ENCODE measurements around the gene CNGB1.

CNGB1 gene

DNA sequence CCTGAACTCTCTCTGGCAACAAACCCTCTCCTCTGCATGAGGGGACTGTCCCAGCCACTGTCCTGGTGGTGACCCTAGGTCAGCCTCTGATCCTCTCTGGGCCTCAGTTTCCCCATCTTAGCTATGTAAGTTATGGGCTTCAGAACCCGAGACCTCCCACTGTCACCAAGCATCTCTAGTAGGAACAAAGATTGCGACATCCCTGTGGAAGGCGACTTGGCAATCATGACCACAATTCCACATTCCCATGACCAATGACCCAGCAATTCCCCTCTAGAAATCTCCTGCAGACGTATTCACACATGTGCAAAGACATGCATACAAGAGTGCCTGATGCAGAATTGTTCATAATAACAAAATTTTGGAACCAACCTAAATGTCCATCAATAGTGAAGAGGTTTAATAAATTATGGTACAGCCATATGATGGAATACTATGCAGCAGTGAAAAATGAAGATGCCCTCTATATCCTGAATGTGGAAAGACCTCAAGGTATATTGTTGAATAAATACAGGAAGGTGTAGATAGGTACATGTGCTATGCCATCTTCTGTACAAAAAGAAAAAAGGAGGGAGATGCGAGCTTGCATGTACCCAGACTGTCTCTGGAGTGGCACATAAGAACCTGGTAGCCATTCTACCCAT, 21.2 kb downstream of the CNGB1 start:
- no peak overlapping the region for H3K18ac ChIP-seq (ENCODE audit: low read length)
- H3K4me2 ChIP-seq (ENCODE audit: low read length) = no peak overlapping the region
- no peak overlapping the region for H3K4ac ChIP-seq (ENCODE audit: low read depth, low read length)
- no peak overlapping the region for H3K23ac ChIP-seq (ENCODE audit: low read length)
- no CpG with 5 or more reads among the region's 5 CpGs for WGBS (ENCODE audit: extremely low coverage, insufficient coverage, insufficient read length)
- H3K79me2 ChIP-seq (ENCODE audit: control insufficient read depth, insufficient read depth, low read length, poor library complexity) = no peaks in the 10 kb centered on the region
- H2AFZ ChIP-seq (ENCODE audit: insufficient read depth, low read length, poor library complexity) = no peak overlapping the region
- H4K12ac ChIP-seq (ENCODE audit: low read depth, low read length) = no peak overlapping the region
- no peak overlapping the region for H3K9ac ChIP-seq (ENCODE audit: low read length)
- H3K27me3 ChIP-seq (ENCODE audit: insufficient read depth, low read length) = no peaks in the 10 kb centered on the region
- H3K4me3 ChIP-seq (ENCODE audit: low read depth, low read length) = no peak overlapping the region
- no peak overlapping the region for H4K91ac ChIP-seq (ENCODE audit: low read depth, low read length)
- H3K14ac ChIP-seq (ENCODE audit: low read length) = no peak overlapping the region
- H3K27ac ChIP-seq (ENCODE audit: low read depth, low read length) = no peak overlapping the region
- H4K8ac ChIP-seq (ENCODE audit: low read depth, low read length) = no peak overlapping the region
- no peak overlapping the region for H2BK12ac ChIP-seq (ENCODE audit: low read length)
- no peaks in the 10 kb centered on the region for H3K9me3 ChIP-seq (ENCODE audit: insufficient read depth, low read depth, low read length)
- no peak overlapping the region for H2BK5ac ChIP-seq (ENCODE audit: low read depth, low read length, poor library complexity)
- no peak overlapping the region for H2BK120ac ChIP-seq (ENCODE audit: insufficient read depth, low read length, poor library complexity)
- H3K36me3 ChIP-seq (ENCODE audit: control insufficient read depth in 1 of 2, insufficient read depth in 2 of 2, low read length in 2 of 2) = no peaks in the 10 kb centered on the region
- DNase-seq = peak; percentile 60 to 85
- no peaks in the 10 kb centered on the region for H3K4me1 ChIP-seq (ENCODE audit: control insufficient read depth in 1 of 2, insufficient read depth in 2 of 2, low read length in 2 of 2)
- H2AK5ac ChIP-seq (ENCODE audit: low read length) = no peak overlapping the region
- no peaks in the 10 kb centered on the region for H3K79me1 ChIP-seq (ENCODE audit: low read length)

DNA sequence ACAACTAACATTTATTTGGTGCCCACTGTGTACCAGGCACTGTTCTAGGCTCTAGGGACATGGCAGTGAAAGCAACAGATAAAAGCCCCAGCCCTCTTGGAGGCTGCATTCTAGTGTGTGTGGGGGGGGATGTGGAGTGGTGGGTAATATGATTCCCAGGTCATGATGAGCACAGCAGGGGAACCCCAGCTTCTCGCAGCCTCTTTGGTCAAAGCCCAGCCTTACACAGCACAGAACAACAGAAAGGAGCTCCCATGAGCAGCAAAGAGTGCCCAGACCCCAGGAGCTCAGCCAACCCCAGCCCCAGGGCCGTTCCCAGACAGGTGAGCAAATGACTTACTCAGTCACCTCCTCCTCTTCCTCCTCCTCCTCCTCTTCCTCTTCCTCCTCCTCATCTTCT, 21.9 kb downstream of the CNGB1 start:
- WGBS (ENCODE audit: extremely low coverage, insufficient coverage, insufficient read length) = no CpG with 5 or more reads among the region's 2 CpGs
- no peak overlapping the region for H3K18ac ChIP-seq (ENCODE audit: low read length)
- H3K79me1 ChIP-seq (ENCODE audit: low read length) = no peaks in the 10 kb centered on the region

DNA sequence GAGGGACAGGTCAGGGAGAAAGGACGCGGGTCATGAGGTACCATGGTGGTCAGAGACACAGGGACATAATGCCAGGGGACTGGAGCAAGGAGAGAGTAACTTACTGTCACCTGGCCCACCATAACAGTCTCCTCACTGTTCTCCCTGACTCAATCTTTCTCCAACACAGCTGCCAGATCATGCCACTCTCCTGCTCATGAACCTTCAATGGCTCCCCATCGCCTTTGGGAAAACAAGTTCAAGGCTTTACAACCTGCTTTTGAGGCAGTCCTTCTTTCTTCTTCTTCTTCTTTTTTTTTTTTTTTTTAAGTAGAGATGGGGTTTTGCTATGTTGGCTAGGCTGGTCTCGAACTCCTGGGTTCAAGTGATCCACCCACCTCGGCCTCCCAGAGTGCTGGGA, 22.9 kb downstream of the CNGB1 start:
- Histone ChIP-seq H4K8ac (ENCODE audit: low read depth, low read length) (no peak overlapping the region), H3K14ac (ENCODE audit: low read length) (no peak overlapping the region), H2BK120ac (ENCODE audit: insufficient read depth, low read length, poor library complexity) (no peak overlapping the region), H2AK5ac (ENCODE audit: low read length) (no peak overlapping the region), H2AFZ (ENCODE audit: insufficient read depth, low read length, poor library complexity) (no peak overlapping the region), H3K79me1 (ENCODE audit: low read length) (no peaks in the 10 kb centered on the region), H3K36me3 (ENCODE audit: control insufficient read depth in 1 of 2, insufficient read depth in 2 of 2, low read length in 2 of 2) (no peaks in the 10 kb centered on the region), H3K27me3 (ENCODE audit: insufficient read depth, low read length) (no peaks in the 10 kb centered on the region), H3K9me3 (ENCODE audit: insufficient read depth, low read depth, low read length) (no peaks in the 10 kb centered on the region), H3K4ac (ENCODE audit: low read depth, low read length) (no peak overlapping the region), H4K91ac (ENCODE audit: low read depth, low read length) (no peak overlapping the region), H3K4me2 (ENCODE audit: low read length) (no peak overlapping the region), H3K4me3 (ENCODE audit: low read depth, low read length) (no peak overlapping the region), H2BK5ac (ENCODE audit: low read depth, low read length, poor library complexity) (no peak overlapping the region), H4K12ac (ENCODE audit: low read depth, low read length) (no peak overlapping the region), H2BK12ac (ENCODE audit: low read length) (no peak overlapping the region), H3K27ac (ENCODE audit: low read depth, low read length) (no peak overlapping the region), H3K18ac (ENCODE audit: low read length) (no peak overlapping the region), H3K23ac (ENCODE audit: low read length) (no peak overlapping the region), H3K79me2 (ENCODE audit: control insufficient read depth, insufficient read depth, low read length, poor library complexity) (no peaks in the 10 kb centered on the region), H3K9ac (ENCODE audit: low read length) (no peak overlapping the region), H3K4me1 (ENCODE audit: control insufficient read depth in 1 of 2, insufficient read depth in 2 of 2, low read length in 2 of 2) (no peaks in the 10 kb centered on the region)
- DNase-seq = no peak
- no CpG with 5 or more reads among the region's 5 CpGs for WGBS (ENCODE audit: extremely low coverage, insufficient coverage, insufficient read length)

More for the DNA sequence above, 21.9 kb downstream of the CNGB1 start:
- H2BK5ac ChIP-seq (ENCODE audit: low read depth, low read length, poor library complexity) = no peak overlapping the region
- no peak overlapping the region for H2AFZ ChIP-seq (ENCODE audit: insufficient read depth, low read length, poor library complexity)
- H3K14ac ChIP-seq (ENCODE audit: low read length) = no peak overlapping the region
- no peak overlapping the region for H3K4me3 ChIP-seq (ENCODE audit: low read depth, low read length)
- no peak overlapping the region for H4K12ac ChIP-seq (ENCODE audit: low read depth, low read length)
- no peak overlapping the region for H2BK120ac ChIP-seq (ENCODE audit: insufficient read depth, low read length, poor library complexity)
- H3K4me1 ChIP-seq (ENCODE audit: control insufficient read depth in 1 of 2, insufficient read depth in 2 of 2, low read length in 2 of 2) = no peaks in the 10 kb centered on the region
- no peaks in the 10 kb centered on the region for H3K79me2 ChIP-seq (ENCODE audit: control insufficient read depth, insufficient read depth, low read length, poor library complexity)
- H3K23ac ChIP-seq (ENCODE audit: low read length) = no peak overlapping the region
- no peak overlapping the region for H3K9ac ChIP-seq (ENCODE audit: low read length)
- no peak overlapping the region for H3K27ac ChIP-seq (ENCODE audit: low read depth, low read length)
- H4K91ac ChIP-seq (ENCODE audit: low read depth, low read length) = no peak overlapping the region
- no peaks in the 10 kb centered on the region for H3K27me3 ChIP-seq (ENCODE audit: insufficient read depth, low read length)
- no peak overlapping the region for H2BK12ac ChIP-seq (ENCODE audit: low read length)
- no peak for DNase-seq
- H3K36me3 ChIP-seq (ENCODE audit: control insufficient read depth in 1 of 2, insufficient read depth in 2 of 2, low read length in 2 of 2) = no peaks in the 10 kb centered on the region
- no peaks in the 10 kb centered on the region for H3K9me3 ChIP-seq (ENCODE audit: insufficient read depth, low read depth, low read length)
- no peak overlapping the region for H3K4me2 ChIP-seq (ENCODE audit: low read length)
- no peak overlapping the region for H2AK5ac ChIP-seq (ENCODE audit: low read length)
- no peak overlapping the region for H3K4ac ChIP-seq (ENCODE audit: low read depth, low read length)
- H4K8ac ChIP-seq (ENCODE audit: low read depth, low read length) = no peak overlapping the region

DNA sequence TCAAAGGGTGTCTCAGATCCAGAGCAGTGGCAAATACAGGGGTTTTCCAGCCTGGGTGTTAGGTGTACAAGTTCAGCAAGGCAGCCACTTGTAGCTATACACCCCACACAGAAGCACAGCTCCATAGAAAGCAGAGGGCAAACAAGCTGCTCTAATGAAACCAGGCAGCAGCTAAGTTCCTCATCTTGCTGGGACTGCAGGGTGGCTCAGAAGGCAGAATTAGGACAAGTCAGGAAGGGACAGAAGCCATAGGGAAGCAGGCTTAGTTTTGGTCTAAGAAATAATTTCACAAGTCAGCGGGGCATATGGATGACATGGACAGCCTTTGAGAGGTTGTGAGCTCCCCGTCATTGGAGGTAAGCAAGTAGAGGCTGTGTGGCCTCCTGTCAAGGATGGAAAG, 23.7 kb downstream of the CNGB1 start:
- H4K8ac ChIP-seq (ENCODE audit: low read depth, low read length) = no peak overlapping the region
- no peaks in the 10 kb centered on the region for H3K79me2 ChIP-seq (ENCODE audit: control insufficient read depth, insufficient read depth, low read length, poor library complexity)
- no peak overlapping the region for H2AFZ ChIP-seq (ENCODE audit: insufficient read depth, low read length, poor library complexity)
- no peak overlapping the region for H3K23ac ChIP-seq (ENCODE audit: low read length)
- H3K18ac ChIP-seq (ENCODE audit: low read length) = no peak overlapping the region
- H4K12ac ChIP-seq (ENCODE audit: low read depth, low read length) = no peak overlapping the region
- no peak overlapping the region for H3K14ac ChIP-seq (ENCODE audit: low read length)
- no peak overlapping the region for H3K4me2 ChIP-seq (ENCODE audit: low read length)
- no peak overlapping the region for H2BK5ac ChIP-seq (ENCODE audit: low read depth, low read length, poor library complexity)
- no CpG with 5 or more reads among the region's 2 CpGs for WGBS (ENCODE audit: extremely low coverage, insufficient coverage, insufficient read length)
- H3K79me1 ChIP-seq (ENCODE audit: low read length) = no peaks in the 10 kb centered on the region
- no peak overlapping the region for H4K91ac ChIP-seq (ENCODE audit: low read depth, low read length)
- H3K36me3 ChIP-seq (ENCODE audit: control insufficient read depth in 1 of 2, insufficient read depth in 2 of 2, low read length in 2 of 2) = no peaks in the 10 kb centered on the region
- no peaks in the 10 kb centered on the region for H3K9me3 ChIP-seq (ENCODE audit: insufficient read depth, low read depth, low read length)
- H3K27ac ChIP-seq (ENCODE audit: low read depth, low read length) = no peak overlapping the region
- DNase-seq = no peak
- H3K4me3 ChIP-seq (ENCODE audit: low read depth, low read length) = no peak overlapping the region
- no peak overlapping the region for H2BK120ac ChIP-seq (ENCODE audit: insufficient read depth, low read length, poor library complexity)
- no peak overlapping the region for H3K9ac ChIP-seq (ENCODE audit: low read length)
- H2AK5ac ChIP-seq (ENCODE audit: low read length) = no peak overlapping the region
- H3K27me3 ChIP-seq (ENCODE audit: insufficient read depth, low read length) = no peaks in the 10 kb centered on the region
- no peak overlapping the region for H2BK12ac ChIP-seq (ENCODE audit: low read length)
- H3K4ac ChIP-seq (ENCODE audit: low read depth, low read length) = no peak overlapping the region
- H3K4me1 ChIP-seq (ENCODE audit: control insufficient read depth in 1 of 2, insufficient read depth in 2 of 2, low read length in 2 of 2) = no peaks in the 10 kb centered on the region

Measured in trophoblast cell (in vitro differentiated cells and primary cell).